GM12875 (cell line): ENCODE data around the gene FAAP24.
"Not testable (repeated sequence)": the region's sequence is repeated elsewhere in the genome, so short reads cannot be mapped to it uniquely, and the experiment has no call there.

Source experiments
- H3K4me3 ChIP-seq: one replicate; pipeline ENCODE4 v1.5.1; 2011; ENCODE audit warnings: low read depth, low read length, control low read depth
- CTCF ChIP-seq: IDR thresholded peaks from 2 replicates; pipeline ENCODE4 v1.5.1; 2011; ENCODE audit warnings: low read depth, mild to moderate bottlenecking, control low read depth, inconsistent platforms, low read length, moderate library complexity, borderline replicate concordance; ENCODE audit not compliant: insufficient read depth

Gene FAAP24

GRCh38 chr19:32945260-32945659 lies 26.8 kb upstream of the FAAP24 start:
- TF ChIP-seq CTCF, result no peak
- no peak overlapping the region for H3K4me3 ChIP-seq

- no peak for TF ChIP-seq CTCF
- H3K4me3 ChIP-seq, result no peak overlapping the region
These were observed 5.3 kb upstream of the FAAP24 start for GRCh38 chr19:32966750-32967149.

GRCh38 chr19:32969549-32969948 lies 2.5 kb upstream of the FAAP24 start:
- no peak overlapping the region for H3K4me3 ChIP-seq
- TF ChIP-seq CTCF, result no peak

- peak overlapping the region; percentile 80 for H3K4me3 ChIP-seq
- TF ChIP-seq CTCF, result no peak
These were observed 938 bp upstream of the FAAP24 start for GRCh38 chr19:32971012-32971595.

GRCh38 chr19:32976223-32976805 lies 4.3 kb downstream of the FAAP24 start:
- TF ChIP-seq CTCF, result peak; percentile 70
- no peak overlapping the region for H3K4me3 ChIP-seq

GRCh38 chr19:32977280-32977679 lies 5.2 kb downstream of the FAAP24 start:
- TF ChIP-seq CTCF, result no peak
- no peak overlapping the region for H3K4me3 ChIP-seq

- not testable (repeated sequence) for H3K4me3 ChIP-seq
These were observed 5.8 kb downstream of the FAAP24 start for GRCh38 chr19:32977813-32978212.

GRCh38 chr19:32979807-32980206 lies 7.8 kb downstream of the FAAP24 start:
- not testable (repeated sequence) for H3K4me3 ChIP-seq

GRCh38 chr19:32982488-32982887 lies 10.4 kb downstream of the FAAP24 start:
- H3K4me3 ChIP-seq, result not testable (repeated sequence)

- H3K4me3 ChIP-seq, result not testable (repeated sequence)
These were observed 16.2 kb downstream of the FAAP24 start for GRCh38 chr19:32988254-32988653.
